Neural cell (in vitro differentiated cells): ENCODE measurements around the gene PRSS33. TPM values are rescaled to one million over a fixed set of nuclear protein-coding genes. Genes with fewer than 3 reads are reported as not detected.

Experiments used
- H2AFZ ChIP-seq: fragments of 200-600, 300-800 bp; sonication (generic), shearing (Covaris generic); 2 replicates; pipeline ENCODE4 v1.6.0; 2014; ENCODE audit warnings: low read depth, mild to moderate bottlenecking, antibody characterized with exemption, low read length, moderate library complexity
- H3F3A ChIP-seq: fragments of 200-600 bp; shearing (Covaris generic); 2 replicates; pipeline ENCODE4 v1.6.1; 2016; ENCODE audit warnings: mild to moderate bottlenecking, moderate library complexity, mixed read lengths, antibody characterized with exemption, low read length; ENCODE audit not compliant: insufficient read depth, poor library complexity, severe bottlenecking
- H3K27ac ChIP-seq: fragments of 200-600, 300-800 bp; sonication (generic), shearing (Covaris generic); 2 replicates; pipeline ENCODE4 v1.5.1; 2014; ENCODE audit warnings: mild to moderate bottlenecking, low read length, moderate library complexity
- H3K27me3 ChIP-seq: fragments of 300-800, 200-600 bp; sonication (generic), shearing (Covaris generic); 2 replicates; pipeline ENCODE4 v1.6.0; 2014; ENCODE audit warnings: mild to moderate bottlenecking, low read depth, low read length, moderate library complexity; ENCODE audit not compliant: insufficient read depth
- H3K36me3 ChIP-seq: fragments of 300-800, 200-600 bp; sonication (generic), shearing (Covaris generic); 2 replicates; pipeline ENCODE4 v1.5.1; 2014; ENCODE audit warnings: mild to moderate bottlenecking, antibody characterized with exemption, low read length, moderate library complexity; ENCODE audit not compliant: insufficient read depth
- H3K4me2 ChIP-seq: fragments of 300-800, 200-600 bp; sonication (generic), shearing (Covaris generic); 2 replicates; pipeline ENCODE4 v1.6.0; 2014; ENCODE audit warnings: mild to moderate bottlenecking, low read length
- H3K4me3 ChIP-seq: fragments of 300-800, 200-600 bp; sonication (generic), shearing (Covaris generic); 2 replicates; pipeline ENCODE4 v1.5.1; 2014; ENCODE audit warnings: mild to moderate bottlenecking, low read length, moderate library complexity
- H3K79me2 ChIP-seq: fragments of 200-600 bp; shearing (Covaris generic); replicated peaks from 2 replicates; pipeline ENCODE4 v1.6.0; 2014; ENCODE audit warnings: mild to moderate bottlenecking, low read length, moderate library complexity; ENCODE audit not compliant: insufficient read depth
- H3K9ac ChIP-seq: fragments of 300-800, 200-600 bp; sonication (generic), shearing (Covaris generic); 2 replicates; pipeline ENCODE4 v1.6.1; 2016; ENCODE audit warnings: mild to moderate bottlenecking, low read length, mixed read lengths
- H3K9me2 ChIP-seq: fragments of 200-600 bp; shearing (Covaris generic); 2 replicates; pipeline ENCODE4 v1.6.1; 2016; ENCODE audit warnings: mild to moderate bottlenecking, low read length, mixed read lengths; ENCODE audit not compliant: insufficient read depth
- H3K9me3 ChIP-seq: fragments of 200-600, 300-800 bp; sonication (generic), shearing (Covaris generic); 2 replicates; pipeline ENCODE4 v1.6.1; 2016; ENCODE audit warnings: mild to moderate bottlenecking, mixed run types, low read length, moderate library complexity, mixed read lengths
- H4K20me1 ChIP-seq: fragments of 200-600 bp; shearing (Covaris generic); 2 replicates; pipeline ENCODE4 v1.6.1; 2016; ENCODE audit warnings: mild to moderate bottlenecking, mixed run types; ENCODE audit not compliant: insufficient read depth
- EP300 ChIP-seq: fragments of 450-650 bp; conservative IDR thresholded peaks from 2 replicates; pipeline ENCODE4 v1.6.1; 2014; ENCODE audit warnings: antibody characterized with exemption, mild to moderate bottlenecking, moderate library complexity; ENCODE audit not compliant: poor library complexity, severe bottlenecking
- MXI1 ChIP-seq: fragments of 450-650 bp; conservative IDR thresholded peaks from 2 replicates; pipeline ENCODE4 v1.6.1; 2014; ENCODE audit warnings: antibody characterized with exemption, mild to moderate bottlenecking; ENCODE audit not compliant: poor library complexity, severe bottlenecking
- polyA plus RNA-seq: library from polyadenylated mRNA; depleted of rRNA; stranded (reverse); fragments of >200 nt; gene quantifications from 2 replicates; pipeline ENCODE4 v1.2.3, GENCODE V29; 2014
- TF ChIP-seq, protein P1 (sequence below): fragments of 450-650 bp; IDR thresholded peaks from 2 replicates; pipeline ENCODE4 v1.5.1; 2014; ENCODE audit warnings: antibody characterized with exemption, mild to moderate bottlenecking, moderate library complexity; ENCODE audit not compliant: poor library complexity, severe bottlenecking
- TF ChIP-seq, protein P2 (sequence below): IDR thresholded peaks from 2 replicates; pipeline ENCODE4 v1.6.1; 2012; ENCODE audit warnings: borderline replicate concordance

PRSS33 gene
- polyA plus RNA-seq, 1 donor from 2014 or later, result not detected

GRCh38 chr16:2782583-2783351 is 4.6 kb downstream of the PRSS33 start:
- H4K20me1 ChIP-seq, result no peaks in the 10 kb centered on the region
- H3K79me2 ChIP-seq, result peaks cover 14% of the 10 kb centered on the region
- H2AFZ ChIP-seq, result no peak overlapping the region
- H3K9me3 ChIP-seq, result no peaks in the 10 kb centered on the region
- no peak overlapping the region for H3K27ac ChIP-seq
- no peaks in the 10 kb centered on the region for H3K36me3 ChIP-seq
- no peak overlapping the region for H3K4me2 ChIP-seq
- H3K9me2 ChIP-seq, result no peaks in the 10 kb centered on the region
- H3K27me3 ChIP-seq, result no peaks in the 10 kb centered on the region
- H3K9ac ChIP-seq, result no peak overlapping the region
- H3K4me3 ChIP-seq, result no peak overlapping the region
- no peaks in the 10 kb centered on the region for H3F3A ChIP-seq
- TF ChIP-seq, protein P1, sequence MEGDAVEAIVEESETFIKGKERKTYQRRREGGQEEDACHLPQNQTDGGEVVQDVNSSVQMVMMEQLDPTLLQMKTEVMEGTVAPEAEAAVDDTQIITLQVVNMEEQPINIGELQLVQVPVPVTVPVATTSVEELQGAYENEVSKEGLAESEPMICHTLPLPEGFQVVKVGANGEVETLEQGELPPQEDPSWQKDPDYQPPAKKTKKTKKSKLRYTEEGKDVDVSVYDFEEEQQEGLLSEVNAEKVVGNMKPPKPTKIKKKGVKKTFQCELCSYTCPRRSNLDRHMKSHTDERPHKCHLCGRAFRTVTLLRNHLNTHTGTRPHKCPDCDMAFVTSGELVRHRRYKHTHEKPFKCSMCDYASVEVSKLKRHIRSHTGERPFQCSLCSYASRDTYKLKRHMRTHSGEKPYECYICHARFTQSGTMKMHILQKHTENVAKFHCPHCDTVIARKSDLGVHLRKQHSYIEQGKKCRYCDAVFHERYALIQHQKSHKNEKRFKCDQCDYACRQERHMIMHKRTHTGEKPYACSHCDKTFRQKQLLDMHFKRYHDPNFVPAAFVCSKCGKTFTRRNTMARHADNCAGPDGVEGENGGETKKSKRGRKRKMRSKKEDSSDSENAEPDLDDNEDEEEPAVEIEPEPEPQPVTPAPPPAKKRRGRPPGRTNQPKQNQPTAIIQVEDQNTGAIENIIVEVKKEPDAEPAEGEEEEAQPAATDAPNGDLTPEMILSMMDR, result no peak
- TF ChIP-seq MXI1 (no peak), EP300 (no peak)
- TF ChIP-seq, protein P2, sequence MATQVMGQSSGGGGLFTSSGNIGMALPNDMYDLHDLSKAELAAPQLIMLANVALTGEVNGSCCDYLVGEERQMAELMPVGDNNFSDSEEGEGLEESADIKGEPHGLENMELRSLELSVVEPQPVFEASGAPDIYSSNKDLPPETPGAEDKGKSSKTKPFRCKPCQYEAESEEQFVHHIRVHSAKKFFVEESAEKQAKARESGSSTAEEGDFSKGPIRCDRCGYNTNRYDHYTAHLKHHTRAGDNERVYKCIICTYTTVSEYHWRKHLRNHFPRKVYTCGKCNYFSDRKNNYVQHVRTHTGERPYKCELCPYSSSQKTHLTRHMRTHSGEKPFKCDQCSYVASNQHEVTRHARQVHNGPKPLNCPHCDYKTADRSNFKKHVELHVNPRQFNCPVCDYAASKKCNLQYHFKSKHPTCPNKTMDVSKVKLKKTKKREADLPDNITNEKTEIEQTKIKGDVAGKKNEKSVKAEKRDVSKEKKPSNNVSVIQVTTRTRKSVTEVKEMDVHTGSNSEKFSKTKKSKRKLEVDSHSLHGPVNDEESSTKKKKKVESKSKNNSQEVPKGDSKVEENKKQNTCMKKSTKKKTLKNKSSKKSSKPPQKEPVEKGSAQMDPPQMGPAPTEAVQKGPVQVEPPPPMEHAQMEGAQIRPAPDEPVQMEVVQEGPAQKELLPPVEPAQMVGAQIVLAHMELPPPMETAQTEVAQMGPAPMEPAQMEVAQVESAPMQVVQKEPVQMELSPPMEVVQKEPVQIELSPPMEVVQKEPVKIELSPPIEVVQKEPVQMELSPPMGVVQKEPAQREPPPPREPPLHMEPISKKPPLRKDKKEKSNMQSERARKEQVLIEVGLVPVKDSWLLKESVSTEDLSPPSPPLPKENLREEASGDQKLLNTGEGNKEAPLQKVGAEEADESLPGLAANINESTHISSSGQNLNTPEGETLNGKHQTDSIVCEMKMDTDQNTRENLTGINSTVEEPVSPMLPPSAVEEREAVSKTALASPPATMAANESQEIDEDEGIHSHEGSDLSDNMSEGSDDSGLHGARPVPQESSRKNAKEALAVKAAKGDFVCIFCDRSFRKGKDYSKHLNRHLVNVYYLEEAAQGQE, result no peak

- H3K79me2 ChIP-seq, result peaks cover 31% of the 10 kb centered on the region
- no peak overlapping the region for H3K9ac ChIP-seq
- H4K20me1 ChIP-seq, result no peaks in the 10 kb centered on the region
- H3K4me3 ChIP-seq, result no peak overlapping the region
- no peaks in the 10 kb centered on the region for H3K36me3 ChIP-seq
- H3K27ac ChIP-seq, result no peak overlapping the region
- no peaks in the 10 kb centered on the region for H3K9me3 ChIP-seq
- H3K9me2 ChIP-seq, result no peaks in the 10 kb centered on the region
- H3K27me3 ChIP-seq, result no peaks in the 10 kb centered on the region
- no peaks in the 10 kb centered on the region for H3F3A ChIP-seq
- no peak overlapping the region for H2AFZ ChIP-seq
- no peak overlapping the region for H3K4me2 ChIP-seq
- TF ChIP-seq EP300, result no peak
Observed at GRCh38 chr16:2779978-2780898, 7.1 kb downstream of the PRSS33 start.
